ENCODE measurements around the gene PNN. TPM values are rescaled to one million over a fixed set of nuclear protein-coding genes. Genes with fewer than 3 reads are reported as not detected.
"Not testable (repeated sequence)": the region's sequence is repeated elsewhere in the genome, so short reads cannot be mapped to it uniquely, and the experiment has no call there.

The PNN gene
- total RNA-seq, 1 donor from 2014 or later: 66.1 TPM

- H3K9me3 Mint-ChIP-seq (ENCODE audit: unreplicated experiment): no peaks in the 10 kb centered on the region
- TF ChIP-seq, protein P1, sequence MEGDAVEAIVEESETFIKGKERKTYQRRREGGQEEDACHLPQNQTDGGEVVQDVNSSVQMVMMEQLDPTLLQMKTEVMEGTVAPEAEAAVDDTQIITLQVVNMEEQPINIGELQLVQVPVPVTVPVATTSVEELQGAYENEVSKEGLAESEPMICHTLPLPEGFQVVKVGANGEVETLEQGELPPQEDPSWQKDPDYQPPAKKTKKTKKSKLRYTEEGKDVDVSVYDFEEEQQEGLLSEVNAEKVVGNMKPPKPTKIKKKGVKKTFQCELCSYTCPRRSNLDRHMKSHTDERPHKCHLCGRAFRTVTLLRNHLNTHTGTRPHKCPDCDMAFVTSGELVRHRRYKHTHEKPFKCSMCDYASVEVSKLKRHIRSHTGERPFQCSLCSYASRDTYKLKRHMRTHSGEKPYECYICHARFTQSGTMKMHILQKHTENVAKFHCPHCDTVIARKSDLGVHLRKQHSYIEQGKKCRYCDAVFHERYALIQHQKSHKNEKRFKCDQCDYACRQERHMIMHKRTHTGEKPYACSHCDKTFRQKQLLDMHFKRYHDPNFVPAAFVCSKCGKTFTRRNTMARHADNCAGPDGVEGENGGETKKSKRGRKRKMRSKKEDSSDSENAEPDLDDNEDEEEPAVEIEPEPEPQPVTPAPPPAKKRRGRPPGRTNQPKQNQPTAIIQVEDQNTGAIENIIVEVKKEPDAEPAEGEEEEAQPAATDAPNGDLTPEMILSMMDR (IDR thresholded peaks at IDR 0.05): no peak
- H3K36me3 Mint-ChIP-seq (ENCODE audit: unreplicated experiment): no peaks in the 10 kb centered on the region
- DNase-seq (ENCODE audit: extremely low spot score, unreplicated experiment): no peak
- peaks cover 30% of the 10 kb centered on the region for H3K27me3 Mint-ChIP-seq (ENCODE audit: unreplicated experiment)
- no peak overlapping the region for H3K27ac Mint-ChIP-seq (ENCODE audit: unreplicated experiment)
- no peak overlapping the region for H3K4me3 Mint-ChIP-seq (ENCODE audit: unreplicated experiment)
- no peaks in the 10 kb centered on the region for H3K4me1 Mint-ChIP-seq (ENCODE audit: unreplicated experiment)
These were observed 28.9 kb downstream of the PNN start for GRCh38 chr14:39203659-39204606.

- DNase-seq (ENCODE audit: extremely low spot score, unreplicated experiment); H3K4me1 Mint-ChIP-seq (ENCODE audit: unreplicated experiment); H3K27ac Mint-ChIP-seq (ENCODE audit: unreplicated experiment); H3K4me3 Mint-ChIP-seq (ENCODE audit: unreplicated experiment); H3K36me3 Mint-ChIP-seq (ENCODE audit: unreplicated experiment); H3K9me3 Mint-ChIP-seq (ENCODE audit: unreplicated experiment): not testable (repeated sequence)
- peaks cover 30% of the 10 kb centered on the region for H3K27me3 Mint-ChIP-seq (ENCODE audit: unreplicated experiment)
These were observed 32.4 kb downstream of the PNN start for GRCh38 chr14:39207430-39207829.

DNA sequence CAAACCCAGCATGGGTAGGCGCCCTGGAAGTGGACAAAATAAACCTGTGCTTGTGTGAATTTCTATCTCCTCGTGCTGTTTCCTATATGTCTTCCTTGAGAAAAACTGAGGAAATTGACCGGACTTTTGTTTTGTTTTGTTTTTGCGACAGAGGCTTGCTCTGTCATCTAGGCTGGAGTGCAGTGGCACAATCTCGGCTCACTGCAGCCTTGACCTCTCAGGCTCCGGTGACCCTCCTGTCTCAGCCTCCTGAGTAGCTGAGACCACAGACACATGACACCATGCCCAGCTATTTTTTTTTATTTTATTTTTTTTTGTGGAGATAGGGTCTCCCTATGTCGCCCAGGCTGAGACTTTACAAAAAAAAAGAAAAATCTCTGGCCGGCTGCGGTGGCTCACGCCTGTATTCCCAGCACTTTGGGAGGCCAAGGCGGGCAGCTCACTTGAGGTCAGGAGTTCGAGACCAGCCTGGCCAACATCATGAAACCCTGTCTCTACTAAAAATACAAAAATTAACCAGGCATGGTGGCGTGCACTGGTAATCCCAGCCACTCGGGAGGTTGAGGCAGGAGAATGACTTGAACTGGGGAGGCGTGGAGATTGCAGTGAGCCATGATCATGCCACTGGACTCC is 36.2 kb downstream of the PNN start:
- TF ChIP-seq, protein P1 (IDR thresholded peaks at IDR 0.05): no peak
- H3K36me3 Mint-ChIP-seq (ENCODE audit: unreplicated experiment): no peaks in the 10 kb centered on the region
- no peak for DNase-seq (ENCODE audit: extremely low spot score, unreplicated experiment)
- H3K27ac Mint-ChIP-seq (ENCODE audit: unreplicated experiment): no peak overlapping the region
- H3K9me3 Mint-ChIP-seq (ENCODE audit: unreplicated experiment): no peaks in the 10 kb centered on the region
- peaks cover 25% of the 10 kb centered on the region for H3K27me3 Mint-ChIP-seq (ENCODE audit: unreplicated experiment)
- no peaks in the 10 kb centered on the region for H3K4me1 Mint-ChIP-seq (ENCODE audit: unreplicated experiment)
- no peak overlapping the region for H3K4me3 Mint-ChIP-seq (ENCODE audit: unreplicated experiment)

- peaks cover under 1% of the 10 kb centered on the region for H3K36me3 Mint-ChIP-seq (ENCODE audit: unreplicated experiment)
- DNase-seq (ENCODE audit: extremely low spot score, unreplicated experiment): no peak
- H3K27ac Mint-ChIP-seq (ENCODE audit: unreplicated experiment): no peak overlapping the region
- H3K4me1 Mint-ChIP-seq (ENCODE audit: unreplicated experiment): no peaks in the 10 kb centered on the region
- peaks cover 21% of the 10 kb centered on the region for H3K27me3 Mint-ChIP-seq (ENCODE audit: unreplicated experiment)
- no peaks in the 10 kb centered on the region for H3K9me3 Mint-ChIP-seq (ENCODE audit: unreplicated experiment)
- no peak overlapping the region for H3K4me3 Mint-ChIP-seq (ENCODE audit: unreplicated experiment)
- TF ChIP-seq, protein P1 (IDR thresholded peaks at IDR 0.05): no peak
These were observed 37.0 kb downstream of the PNN start for GRCh38 chr14:39212034-39212433.

DNA sequence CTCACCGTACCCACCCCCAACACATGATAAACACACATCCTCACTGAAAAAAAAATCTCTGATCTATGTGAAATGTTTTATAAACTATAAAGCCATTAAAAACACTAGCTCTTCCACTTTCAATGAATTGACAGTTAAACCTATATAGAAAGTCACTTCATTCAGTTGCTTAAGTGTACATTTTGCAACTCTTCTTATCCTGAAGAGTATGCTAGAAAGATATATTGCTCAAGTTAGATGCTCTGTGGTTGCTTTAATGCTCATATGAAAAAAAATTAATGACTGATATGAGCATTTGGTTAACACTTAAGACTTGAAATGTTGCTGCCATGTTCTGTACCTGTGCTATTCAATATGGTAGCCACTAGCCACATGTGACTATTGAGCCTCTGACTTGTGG is 37.6 kb downstream of the PNN start:
- no peak for DNase-seq (ENCODE audit: extremely low spot score, unreplicated experiment)
- peaks cover 15% of the 10 kb centered on the region for H3K27me3 Mint-ChIP-seq (ENCODE audit: unreplicated experiment)
- no peak overlapping the region for H3K27ac Mint-ChIP-seq (ENCODE audit: unreplicated experiment)
- H3K9me3 Mint-ChIP-seq (ENCODE audit: unreplicated experiment): no peaks in the 10 kb centered on the region
- no peaks in the 10 kb centered on the region for H3K4me1 Mint-ChIP-seq (ENCODE audit: unreplicated experiment)
- TF ChIP-seq, protein P1 (IDR thresholded peaks at IDR 0.05): no peak
- H3K36me3 Mint-ChIP-seq (ENCODE audit: unreplicated experiment): peaks cover 3% of the 10 kb centered on the region
- H3K4me3 Mint-ChIP-seq (ENCODE audit: unreplicated experiment): no peak overlapping the region

Measured in osteocyte (in vitro differentiated cells).